Right atrium auricular region (tissue), 2 donors: ENCODE results near the gene XRRA1. TPM values are rescaled to one million over a fixed set of nuclear protein-coding genes. Genes with fewer than 3 reads are reported as not detected.

Experiments
- DNase-seq: peaks from one replicate; pipeline ENCODE4 v3.0.0-alpha.2; 2019; ENCODE audit warnings: low spot score
- H3K27ac ChIP-seq, 2 donors: fragments of 200-600 bp; sonication (generic); 1 replicate in 1 of 2; 2 replicates in 1 of 2; pipeline ENCODE4 v1.5.1; 2016 to 2019
- H3K27me3 ChIP-seq, 2 donors: fragments of 200-600 bp; sonication (generic); one replicate each; pipeline versions ENCODE4 v1.5.1 to v1.6.0; 2017 to 2019
- H3K36me3 ChIP-seq: fragments of 200-600 bp; sonication (generic); one replicate; pipeline ENCODE4 v1.5.1; 2016
- H3K4me1 ChIP-seq, 2 donors: fragments of 200-600 bp; sonication (generic); one replicate each; pipeline versions ENCODE4 v1.5.1 to v1.6.0; 2017 to 2019
- H3K4me3 ChIP-seq, 2 donors: fragments of 200-600 bp; sonication (generic); 1 replicate in 1 of 2; 2 replicates in 1 of 2; pipeline ENCODE4 v1.5.1; 2017 to 2019; ENCODE audit warnings: mild to moderate bottlenecking in 1 of 2, moderate library complexity in 1 of 2
- H3K9me3 ChIP-seq, 2 donors: fragments of 200-600 bp; sonication (generic); one replicate each; pipeline ENCODE4 v1.5.1; 2019
- total RNA-seq, 2 donors: library from RNA; depleted of rRNA; stranded (reverse); fragments of >200 nt; gene quantifications; one replicate each; pipeline ENCODE4 v1.1.0, GENCODE V29; 2016
- TF ChIP-seq, protein P1 (sequence below), 2 donors: fragments of 200-600 bp; sonication (generic); IDR thresholded peaks; one replicate each; pipeline ENCODE4 v1.5.1; 2019; ENCODE audit warnings: antibody characterized with exemption in 2 of 2

The XRRA1 gene
- total RNA-seq, 2 donors from 2014 or later = 6.8 to 8.1 TPM

DNA sequence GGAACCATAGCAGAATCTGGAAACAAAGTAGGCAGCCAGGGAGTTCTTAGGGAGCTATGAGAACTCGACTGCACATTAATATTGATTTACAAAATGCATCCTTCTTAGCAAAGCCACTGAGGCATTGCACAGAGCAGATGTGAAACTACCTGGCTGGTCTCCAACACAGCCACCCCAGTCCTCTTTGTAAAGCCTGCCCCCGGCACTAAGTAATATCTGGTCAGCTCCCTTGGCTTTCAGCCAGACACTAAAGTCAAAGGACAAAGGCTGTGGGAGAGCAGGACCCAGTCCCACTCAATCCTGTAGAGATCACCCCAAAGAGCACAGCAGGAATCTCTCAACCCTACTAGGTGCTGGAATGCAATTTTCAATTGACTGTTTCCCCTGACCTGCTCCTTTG lies 12.8 kb downstream of the XRRA1 start:
- Histone ChIP-seq H3K36me3 (peaks cover 37% of the 10 kb centered on the region), H3K27me3 (no peaks in the 10 kb centered on the region), H3K9me3 (no peaks in the 10 kb centered on the region), H3K4me1 (no peaks in the 10 kb centered on the region), H3K4me3 (no peak overlapping the region), H3K27ac (no peak overlapping the region)
- TF ChIP-seq, protein P1, sequence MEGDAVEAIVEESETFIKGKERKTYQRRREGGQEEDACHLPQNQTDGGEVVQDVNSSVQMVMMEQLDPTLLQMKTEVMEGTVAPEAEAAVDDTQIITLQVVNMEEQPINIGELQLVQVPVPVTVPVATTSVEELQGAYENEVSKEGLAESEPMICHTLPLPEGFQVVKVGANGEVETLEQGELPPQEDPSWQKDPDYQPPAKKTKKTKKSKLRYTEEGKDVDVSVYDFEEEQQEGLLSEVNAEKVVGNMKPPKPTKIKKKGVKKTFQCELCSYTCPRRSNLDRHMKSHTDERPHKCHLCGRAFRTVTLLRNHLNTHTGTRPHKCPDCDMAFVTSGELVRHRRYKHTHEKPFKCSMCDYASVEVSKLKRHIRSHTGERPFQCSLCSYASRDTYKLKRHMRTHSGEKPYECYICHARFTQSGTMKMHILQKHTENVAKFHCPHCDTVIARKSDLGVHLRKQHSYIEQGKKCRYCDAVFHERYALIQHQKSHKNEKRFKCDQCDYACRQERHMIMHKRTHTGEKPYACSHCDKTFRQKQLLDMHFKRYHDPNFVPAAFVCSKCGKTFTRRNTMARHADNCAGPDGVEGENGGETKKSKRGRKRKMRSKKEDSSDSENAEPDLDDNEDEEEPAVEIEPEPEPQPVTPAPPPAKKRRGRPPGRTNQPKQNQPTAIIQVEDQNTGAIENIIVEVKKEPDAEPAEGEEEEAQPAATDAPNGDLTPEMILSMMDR (IDR thresholded peaks at IDR 0.05) = no peak
- DNase-seq = no peak

DNA sequence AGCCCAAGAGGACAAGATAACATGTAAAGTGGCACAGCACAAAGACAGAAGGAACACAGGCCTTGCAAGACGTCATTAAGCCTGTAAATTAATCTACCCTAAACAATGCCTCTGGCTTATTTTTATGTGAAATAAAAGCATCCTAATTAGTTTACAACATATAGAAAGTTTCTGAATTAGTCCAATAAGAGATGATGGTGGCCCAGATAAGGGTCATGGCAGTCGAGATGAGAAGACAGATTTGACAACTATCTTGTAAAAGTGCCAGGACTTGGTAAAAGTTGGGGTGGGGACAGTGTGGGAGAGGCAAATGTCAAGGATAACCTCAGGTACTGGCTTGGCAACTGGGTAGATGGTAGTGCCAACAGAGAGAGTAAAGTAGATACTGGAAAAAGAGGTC lies 13.6 kb downstream of the XRRA1 start:
- Histone ChIP-seq H3K4me1 (no peaks in the 10 kb centered on the region), H3K36me3 (peaks cover 37% of the 10 kb centered on the region), H3K27ac (no peak overlapping the region), H3K27me3 (no peaks in the 10 kb centered on the region), H3K9me3 (no peaks in the 10 kb centered on the region), H3K4me3 (no peak overlapping the region)
- DNase-seq = no peak
- TF ChIP-seq, protein P1 (IDR thresholded peaks at IDR 0.05) = no peak

DNA sequence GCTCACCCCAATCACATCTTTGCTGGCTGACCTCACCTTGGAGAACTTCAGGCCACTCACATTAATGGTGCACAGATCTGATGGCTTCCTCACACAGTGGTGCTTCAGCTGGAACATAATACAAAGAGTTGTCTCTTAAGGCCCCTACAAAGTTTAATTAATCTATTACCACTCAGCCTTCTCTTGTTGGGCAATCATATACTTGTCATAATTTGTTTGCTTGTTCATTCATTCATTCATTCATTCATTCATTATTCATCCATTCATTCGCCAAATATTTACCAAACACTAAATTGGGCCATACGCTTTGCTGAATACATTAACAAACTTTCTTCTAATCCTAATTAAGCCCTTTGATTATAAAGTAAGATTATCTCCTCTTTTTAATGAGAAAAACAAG lies 15.1 kb downstream of the XRRA1 start:
- H3K4me1 ChIP-seq = no peaks in the 10 kb centered on the region
- no peak overlapping the region for H3K27ac ChIP-seq
- no peaks in the 10 kb centered on the region for H3K9me3 ChIP-seq
- H3K27me3 ChIP-seq = no peaks in the 10 kb centered on the region
- TF ChIP-seq, protein P1 (IDR thresholded peaks at IDR 0.05) = no peak
- no peak overlapping the region for H3K4me3 ChIP-seq
- H3K36me3 ChIP-seq = peaks cover 37% of the 10 kb centered on the region
- DNase-seq = no peak

DNA sequence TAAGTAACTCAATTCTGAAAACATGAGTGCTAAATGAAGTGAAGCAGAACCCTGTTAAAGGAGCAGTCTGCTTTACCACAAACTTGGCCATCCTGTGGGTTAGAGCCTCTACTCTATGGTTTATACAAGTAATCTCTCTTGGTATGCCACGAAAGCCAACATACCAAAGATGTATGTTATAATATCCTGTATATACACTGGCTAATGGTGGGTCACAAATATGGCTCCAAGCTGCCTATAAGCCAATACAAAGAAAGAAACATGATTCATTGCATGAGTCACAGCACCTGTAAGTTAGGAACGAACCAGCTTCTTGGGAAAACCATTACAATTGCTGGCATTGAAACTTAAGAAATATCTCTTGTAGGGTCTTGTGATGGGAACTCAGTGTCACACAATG lies 16.1 kb downstream of the XRRA1 start:
- H3K4me1 ChIP-seq = no peaks in the 10 kb centered on the region
- no peaks in the 10 kb centered on the region for H3K27me3 ChIP-seq
- no peak overlapping the region for H3K4me3 ChIP-seq
- DNase-seq = no peak
- H3K36me3 ChIP-seq = peaks cover 37% of the 10 kb centered on the region
- no peak overlapping the region for H3K27ac ChIP-seq
- no peaks in the 10 kb centered on the region for H3K9me3 ChIP-seq
- TF ChIP-seq, protein P1 (IDR thresholded peaks at IDR 0.05) = no peak

DNA sequence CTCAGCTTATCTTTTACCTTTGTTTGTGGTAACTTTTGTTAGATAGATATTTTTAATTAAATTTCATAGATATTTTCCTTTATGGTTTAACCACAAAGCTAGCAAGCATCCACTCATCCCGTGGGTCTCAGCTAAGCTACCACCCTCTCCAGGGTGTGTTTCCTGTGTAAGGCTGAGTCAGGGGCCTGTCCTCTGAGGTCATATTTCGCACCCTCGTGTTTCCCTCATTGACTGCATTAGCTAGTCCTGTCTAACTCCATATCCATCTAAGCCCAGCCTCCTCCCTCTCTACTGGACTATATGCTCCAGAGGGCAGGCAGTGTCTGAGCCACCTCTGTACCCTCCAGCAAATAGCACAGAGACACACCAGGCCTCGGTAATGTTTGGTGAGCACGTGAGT lies 16.7 kb downstream of the XRRA1 start:
- no peak overlapping the region for H3K27ac ChIP-seq
- no peak overlapping the region for H3K4me3 ChIP-seq
- H3K36me3 ChIP-seq = peaks cover 37% of the 10 kb centered on the region
- no peak for DNase-seq
- H3K27me3 ChIP-seq = no peaks in the 10 kb centered on the region
- no peaks in the 10 kb centered on the region for H3K9me3 ChIP-seq
- TF ChIP-seq, protein P1 (IDR thresholded peaks at IDR 0.05) = no peak
- no peaks in the 10 kb centered on the region for H3K4me1 ChIP-seq
